D721Med (cell line): Measurements from ENCODE around the gene KCNH5.

Experiments
- DNase-seq: peaks from one replicate; pipeline ENCODE4 v3.0.0; 2011; ENCODE audit warnings: low spot score; ENCODE audit not compliant: insufficient read length
- FAIRE-seq: peaks from 2 replicates; lab custom pipeline; 2011; peaks lifted over from hg19 to GRCh38; lab: Jason Lieb, UNC
- TF ChIP-seq, protein P1 (sequence below): IDR thresholded peaks from 2 replicates; pipeline ENCODE4 v1.5.1; 2012; ENCODE audit warnings: mild to moderate bottlenecking, control low read depth; ENCODE audit not compliant: insufficient read depth; ENCODE audit errors: missing control alignments

The KCNH5 gene

DNA sequence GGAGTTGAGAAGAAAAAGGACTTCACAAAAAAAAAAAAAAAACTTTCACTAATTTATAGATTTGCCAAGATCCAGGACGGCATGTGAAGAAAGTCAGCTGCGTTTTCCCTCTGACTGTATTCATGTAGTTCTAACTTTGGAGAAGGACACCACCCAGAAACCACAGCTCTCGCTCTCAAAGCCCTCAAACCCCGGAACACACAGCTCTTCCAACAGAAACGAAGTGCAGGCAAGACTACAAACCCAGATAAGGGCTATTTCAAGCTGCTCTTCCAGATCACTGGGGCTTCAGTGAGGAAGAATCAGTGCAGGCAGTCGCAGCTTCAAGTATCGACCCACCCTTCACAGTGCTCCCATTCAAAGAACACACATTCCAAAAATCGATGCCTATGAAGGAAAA is 13.2 kb downstream of the KCNH5 start:
- FAIRE-seq, result no peak
- TF ChIP-seq, protein P1, sequence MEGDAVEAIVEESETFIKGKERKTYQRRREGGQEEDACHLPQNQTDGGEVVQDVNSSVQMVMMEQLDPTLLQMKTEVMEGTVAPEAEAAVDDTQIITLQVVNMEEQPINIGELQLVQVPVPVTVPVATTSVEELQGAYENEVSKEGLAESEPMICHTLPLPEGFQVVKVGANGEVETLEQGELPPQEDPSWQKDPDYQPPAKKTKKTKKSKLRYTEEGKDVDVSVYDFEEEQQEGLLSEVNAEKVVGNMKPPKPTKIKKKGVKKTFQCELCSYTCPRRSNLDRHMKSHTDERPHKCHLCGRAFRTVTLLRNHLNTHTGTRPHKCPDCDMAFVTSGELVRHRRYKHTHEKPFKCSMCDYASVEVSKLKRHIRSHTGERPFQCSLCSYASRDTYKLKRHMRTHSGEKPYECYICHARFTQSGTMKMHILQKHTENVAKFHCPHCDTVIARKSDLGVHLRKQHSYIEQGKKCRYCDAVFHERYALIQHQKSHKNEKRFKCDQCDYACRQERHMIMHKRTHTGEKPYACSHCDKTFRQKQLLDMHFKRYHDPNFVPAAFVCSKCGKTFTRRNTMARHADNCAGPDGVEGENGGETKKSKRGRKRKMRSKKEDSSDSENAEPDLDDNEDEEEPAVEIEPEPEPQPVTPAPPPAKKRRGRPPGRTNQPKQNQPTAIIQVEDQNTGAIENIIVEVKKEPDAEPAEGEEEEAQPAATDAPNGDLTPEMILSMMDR, result no peak
- no peak for DNase-seq

- DNase-seq (no peak), FAIRE-seq (no peak)
- TF ChIP-seq, protein P1, result no peak
These were observed 15.1 kb downstream of the KCNH5 start for GRCh38 chr14:63030113-63030512.

GRCh38 chr14:63027719-63028118 is 17.5 kb downstream of the KCNH5 start:
- no peak for FAIRE-seq
- TF ChIP-seq, protein P1, result no peak
- DNase-seq, result no peak

GRCh38 chr14:63026491-63026890 is 18.8 kb downstream of the KCNH5 start:
- TF ChIP-seq, protein P1, result no peak
- no peak for FAIRE-seq
- DNase-seq, result no peak

DNA sequence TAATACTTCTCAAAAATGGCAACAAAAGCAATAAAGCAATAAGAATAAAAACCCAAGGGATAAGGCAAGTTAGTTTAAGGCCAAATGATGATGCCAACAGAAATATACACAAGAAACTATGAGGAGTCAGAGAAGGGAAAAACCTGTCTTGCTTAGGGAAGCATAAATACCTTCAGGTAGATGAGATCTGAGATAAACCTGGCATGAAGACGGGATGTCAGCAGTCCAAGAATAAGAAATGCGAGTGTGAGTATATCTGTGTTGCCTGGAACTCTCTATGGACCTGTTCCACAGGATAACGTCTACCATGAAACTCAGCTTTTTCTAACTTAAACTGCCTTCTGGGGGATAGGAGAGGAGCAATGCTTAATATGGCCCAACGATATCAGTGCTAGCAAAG is 30.6 kb downstream of the KCNH5 start:
- DNase-seq, result no peak
- TF ChIP-seq, protein P1, result no peak
- no peak for FAIRE-seq

DNA sequence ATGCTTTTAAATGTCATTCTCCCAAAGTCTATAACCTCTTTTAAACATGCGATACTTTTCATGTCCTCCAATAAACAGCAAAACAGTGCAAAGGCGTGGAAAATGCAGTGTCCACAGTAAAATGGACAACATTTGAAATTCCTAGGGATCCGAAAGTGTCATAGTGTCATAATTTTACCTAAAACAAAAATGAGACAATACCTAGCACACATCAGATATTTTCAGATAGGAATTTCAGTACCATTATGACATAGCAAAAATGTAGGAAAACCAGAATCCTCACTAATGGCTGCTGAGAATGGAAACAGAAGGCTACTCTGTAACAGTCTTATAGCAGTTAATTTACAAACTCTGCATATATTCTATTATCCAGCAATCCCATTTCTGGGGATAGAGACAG is 33.1 kb downstream of the KCNH5 start:
- DNase-seq, result no peak
- TF ChIP-seq, protein P1, result no peak

DNA sequence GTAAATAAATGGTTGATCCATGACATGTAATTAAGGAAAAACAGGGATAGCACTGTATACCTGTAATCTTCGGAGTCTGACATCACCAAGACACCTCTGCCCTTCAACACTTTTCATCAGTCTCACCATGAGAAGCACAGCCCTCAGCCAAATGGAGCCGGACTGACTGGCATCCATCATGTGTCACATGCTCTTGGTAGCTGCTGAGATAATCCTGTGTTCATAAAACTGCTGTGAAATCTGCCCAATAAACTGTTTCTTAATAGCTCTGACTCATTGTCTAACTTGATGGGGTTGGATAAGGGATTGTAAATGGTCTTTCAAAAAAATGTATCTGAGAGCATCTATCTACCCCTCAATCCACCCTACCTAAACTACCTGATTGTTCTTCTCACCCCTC is 33.6 kb downstream of the KCNH5 start:
- DNase-seq, result no peak
- no peak for FAIRE-seq
- TF ChIP-seq, protein P1, result no peak

More for the DNA sequence above, 33.1 kb downstream of the KCNH5 start:
- no peak for FAIRE-seq
